ENCODE data around the gene R3HDM2. TPM values are rescaled to one million over a fixed set of nuclear protein-coding genes. Genes with fewer than 3 reads are reported as not detected.
"Not testable (repeated sequence)": the region's sequence is repeated elsewhere in the genome, so short reads cannot be mapped to it uniquely, and the experiment has no call there.

The R3HDM2 gene
- total and polyA plus RNA-seq, 2 donors from 2014 or later = 16.5 to 67.3 TPM

DNA sequence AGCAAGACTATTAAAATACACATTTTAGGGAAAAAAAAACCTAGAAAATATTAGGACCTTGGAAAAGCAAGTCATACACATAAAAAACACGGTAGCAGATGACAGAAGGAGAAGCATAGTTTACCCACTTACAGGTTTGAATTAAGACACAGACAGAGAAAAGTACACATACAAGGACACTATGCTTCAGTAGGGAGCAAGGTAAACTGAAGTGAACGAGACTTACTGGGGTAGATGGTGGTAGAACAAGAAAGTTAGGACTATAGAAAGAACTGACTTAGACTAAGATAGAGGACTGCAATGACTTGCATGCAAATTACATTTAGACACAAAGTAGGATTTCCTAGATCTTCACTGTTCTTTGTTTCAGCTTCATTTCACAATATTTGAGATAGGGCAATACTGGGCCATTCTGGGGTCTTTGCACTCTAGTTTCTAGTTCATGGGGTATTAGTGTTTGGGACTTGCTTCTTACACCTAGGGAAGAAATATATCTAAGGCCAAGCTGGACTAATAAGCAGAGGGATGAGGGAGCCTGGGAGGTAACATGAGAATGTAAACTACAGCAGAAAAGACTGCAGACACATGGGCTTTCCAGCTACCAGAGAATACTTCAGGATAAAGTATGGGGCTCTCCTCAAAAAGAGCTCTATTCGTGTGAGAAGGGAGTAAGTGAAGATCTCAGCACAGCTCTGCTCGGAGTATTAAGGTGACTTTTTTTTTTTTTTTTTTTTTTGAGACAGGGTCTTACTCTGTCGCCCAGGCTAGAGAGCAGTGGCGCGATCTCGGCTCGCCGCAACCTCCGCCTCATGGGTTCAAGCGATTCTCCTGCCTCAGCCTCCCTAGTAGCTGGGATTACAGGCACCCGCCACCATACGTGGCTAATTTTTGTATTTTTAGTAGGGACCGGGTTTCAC is 152.1 kb downstream of the R3HDM2 start:
- no peaks in the 10 kb centered on the region for H3K27me3 ChIP-seq (ENCODE audit: control insufficient read depth, insufficient read depth, low read length)
- H3K9ac ChIP-seq (ENCODE audit: low read length in 3 of 3) = no peak overlapping the region
- DNase-seq (no peak), FAIRE-seq (no peak)
- no peaks in the 10 kb centered on the region for H3K9me3 ChIP-seq (ENCODE audit: control insufficient read depth in 2 of 3, insufficient read depth in 1 of 3, low read length in 3 of 3)
- intact Hi-C loops (cut with DNase I) = no loop called here
- H3K36me3 ChIP-seq (ENCODE audit: control insufficient read depth in 2 of 3, insufficient read depth in 3 of 3, low read length in 3 of 3) = peaks cover 7 to 30% (median 18%) of the 10 kb centered on the region in 3 donors
- H3K4me1 ChIP-seq (ENCODE audit: control insufficient read depth in 2 of 3, insufficient read depth in 2 of 3, low read depth in 1 of 3, low read length in 3 of 3) = no peaks in the 10 kb centered on the region
- H3K27ac ChIP-seq (ENCODE audit: low read depth in 2 of 2, low read length in 2 of 2) = no peak overlapping the region
- TF ChIP-seq, protein P1, sequence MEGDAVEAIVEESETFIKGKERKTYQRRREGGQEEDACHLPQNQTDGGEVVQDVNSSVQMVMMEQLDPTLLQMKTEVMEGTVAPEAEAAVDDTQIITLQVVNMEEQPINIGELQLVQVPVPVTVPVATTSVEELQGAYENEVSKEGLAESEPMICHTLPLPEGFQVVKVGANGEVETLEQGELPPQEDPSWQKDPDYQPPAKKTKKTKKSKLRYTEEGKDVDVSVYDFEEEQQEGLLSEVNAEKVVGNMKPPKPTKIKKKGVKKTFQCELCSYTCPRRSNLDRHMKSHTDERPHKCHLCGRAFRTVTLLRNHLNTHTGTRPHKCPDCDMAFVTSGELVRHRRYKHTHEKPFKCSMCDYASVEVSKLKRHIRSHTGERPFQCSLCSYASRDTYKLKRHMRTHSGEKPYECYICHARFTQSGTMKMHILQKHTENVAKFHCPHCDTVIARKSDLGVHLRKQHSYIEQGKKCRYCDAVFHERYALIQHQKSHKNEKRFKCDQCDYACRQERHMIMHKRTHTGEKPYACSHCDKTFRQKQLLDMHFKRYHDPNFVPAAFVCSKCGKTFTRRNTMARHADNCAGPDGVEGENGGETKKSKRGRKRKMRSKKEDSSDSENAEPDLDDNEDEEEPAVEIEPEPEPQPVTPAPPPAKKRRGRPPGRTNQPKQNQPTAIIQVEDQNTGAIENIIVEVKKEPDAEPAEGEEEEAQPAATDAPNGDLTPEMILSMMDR (IDR thresholded peaks at IDR 0.05; ENCODE audit: borderline replicate concordance, extremely low read depth, insufficient read depth) = no peak
- H3K4me3 ChIP-seq (ENCODE audit: low read length in 3 of 3) = no peak overlapping the region

DNA sequence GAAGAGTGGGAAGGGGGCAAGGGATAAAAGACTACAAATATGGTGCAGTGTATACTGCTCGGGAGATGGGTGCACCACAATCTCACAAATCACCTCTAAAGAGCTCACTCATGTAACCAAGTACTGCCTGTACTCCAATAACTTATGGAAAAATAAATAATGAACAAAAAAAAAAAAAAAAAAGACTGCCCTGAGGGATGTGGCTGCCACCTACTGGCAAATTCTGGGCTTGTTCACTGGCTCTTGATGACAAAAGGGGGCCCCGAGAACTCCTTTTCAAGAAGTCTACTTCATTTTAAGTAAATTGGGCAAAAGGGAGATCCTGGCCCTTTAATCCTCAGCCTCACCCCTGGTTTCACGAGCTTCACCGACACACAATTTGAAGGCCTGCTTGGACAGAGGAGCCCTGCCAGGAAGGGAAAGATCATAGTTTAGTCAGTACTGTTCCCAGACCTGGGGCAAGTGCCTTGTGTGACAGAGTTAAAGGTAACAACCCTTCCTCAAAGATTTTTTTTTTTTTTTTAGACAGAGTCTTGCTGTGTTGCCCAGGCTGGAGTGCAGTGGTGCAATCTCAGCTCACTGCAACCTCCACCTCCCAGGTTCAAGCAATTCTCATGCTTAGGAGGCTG is 153.8 kb downstream of the R3HDM2 start:
- H3K4me3 ChIP-seq (ENCODE audit: low read length in 3 of 3) = no peak overlapping the region
- no peaks in the 10 kb centered on the region for H3K9me3 ChIP-seq (ENCODE audit: control insufficient read depth in 2 of 3, insufficient read depth in 1 of 3, low read length in 3 of 3)
- H3K27ac ChIP-seq (ENCODE audit: low read depth in 2 of 2, low read length in 2 of 2) = no peak overlapping the region
- TF ChIP-seq, protein P1 (IDR thresholded peaks at IDR 0.05; ENCODE audit: borderline replicate concordance, extremely low read depth, insufficient read depth) = peak; percentile 25
- no peak for DNase-seq
- FAIRE-seq = no peak
- no peaks in the 10 kb centered on the region for H3K27me3 ChIP-seq (ENCODE audit: control insufficient read depth, insufficient read depth, low read length)
- no peak overlapping the region for H3K9ac ChIP-seq (ENCODE audit: low read length in 3 of 3)
- H3K36me3 ChIP-seq (ENCODE audit: control insufficient read depth in 2 of 3, insufficient read depth in 3 of 3, low read length in 3 of 3) = peaks cover 12 to 32% (median 20%) of the 10 kb centered on the region in 3 donors
- intact Hi-C loops (cut with DNase I) = no loop called here
- H3K4me1 ChIP-seq (ENCODE audit: control insufficient read depth in 2 of 3, insufficient read depth in 2 of 3, low read depth in 1 of 3, low read length in 3 of 3) = no peaks in the 10 kb centered on the region

DNA sequence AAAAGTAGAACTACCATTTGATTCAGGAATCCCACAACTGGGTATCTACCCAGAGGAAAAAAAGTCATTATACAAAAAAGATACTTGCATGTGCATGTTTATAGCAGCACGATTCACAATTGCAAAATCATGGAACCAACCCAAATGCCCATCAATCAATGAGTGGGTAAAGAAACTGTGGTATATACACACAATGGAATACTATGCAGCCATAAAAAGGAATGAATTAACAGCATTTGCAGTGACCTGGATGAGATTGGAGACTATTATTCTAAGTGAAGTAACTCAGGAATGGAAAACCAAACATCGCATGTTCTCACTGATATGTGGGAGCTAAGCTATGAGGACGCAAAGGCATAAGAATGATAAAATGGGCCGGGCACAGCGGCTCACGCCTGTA is 154.6 kb downstream of the R3HDM2 start:
- H3K27me3 ChIP-seq (ENCODE audit: control insufficient read depth, insufficient read depth, low read length); intact Hi-C loops (cut with DNase I); H3K27ac ChIP-seq (ENCODE audit: low read depth in 2 of 2, low read length in 2 of 2); H3K4me3 ChIP-seq (ENCODE audit: low read length in 3 of 3); H3K9ac ChIP-seq (ENCODE audit: low read length in 3 of 3); H3K4me1 ChIP-seq (ENCODE audit: control insufficient read depth in 2 of 3, insufficient read depth in 2 of 3, low read depth in 1 of 3, low read length in 3 of 3); DNase-seq; H3K9me3 ChIP-seq (ENCODE audit: control insufficient read depth in 2 of 3, insufficient read depth in 1 of 3, low read length in 3 of 3); FAIRE-seq: not testable (repeated sequence)
- peaks cover 10 to 33% (median 23%) of the 10 kb centered on the region in 3 donors for H3K36me3 ChIP-seq (ENCODE audit: control insufficient read depth in 2 of 3, insufficient read depth in 3 of 3, low read length in 3 of 3)

DNA sequence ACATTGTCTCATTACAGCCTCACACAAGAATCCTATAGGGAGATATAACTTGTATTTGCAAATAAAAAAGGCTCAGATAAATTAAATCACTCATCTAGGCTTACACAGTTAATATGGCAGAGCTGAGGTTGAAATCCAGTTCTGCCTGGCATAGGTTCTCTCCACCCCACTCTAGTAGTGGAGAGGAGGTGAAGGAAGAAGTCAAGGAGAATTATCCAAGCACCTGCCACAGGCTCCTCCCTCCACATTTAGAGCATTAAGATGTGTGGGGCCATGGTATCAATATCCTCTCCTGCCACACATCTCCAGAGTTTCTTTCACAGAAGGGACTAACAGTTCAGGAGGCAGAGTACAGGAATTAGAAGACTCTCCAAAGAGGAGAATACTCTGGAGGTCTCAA is 157.3 kb downstream of the R3HDM2 start:
- H3K9me3 ChIP-seq (ENCODE audit: control insufficient read depth in 2 of 3, insufficient read depth in 1 of 3, low read length in 3 of 3) = no peaks in the 10 kb centered on the region
- no peak overlapping the region for H3K4me3 ChIP-seq (ENCODE audit: low read length in 3 of 3)
- H3K4me1 ChIP-seq (ENCODE audit: control insufficient read depth in 2 of 3, insufficient read depth in 2 of 3, low read depth in 1 of 3, low read length in 3 of 3) = no peaks in the 10 kb centered on the region
- H3K27ac ChIP-seq (ENCODE audit: low read depth in 2 of 2, low read length in 2 of 2) = no peak overlapping the region
- DNase-seq = no peak
- H3K36me3 ChIP-seq (ENCODE audit: control insufficient read depth in 2 of 3, insufficient read depth in 3 of 3, low read length in 3 of 3) = peaks cover 9 to 33% (median 29%) of the 10 kb centered on the region in 3 donors
- intact Hi-C loops (cut with DNase I) = no loop called here
- H3K9ac ChIP-seq (ENCODE audit: low read length in 3 of 3) = no peak overlapping the region
- H3K27me3 ChIP-seq (ENCODE audit: control insufficient read depth, insufficient read depth, low read length) = no peaks in the 10 kb centered on the region
- FAIRE-seq = no peak
- TF ChIP-seq, protein P1 (IDR thresholded peaks at IDR 0.05; ENCODE audit: borderline replicate concordance, extremely low read depth, insufficient read depth) = no peak
